HG02938 (cell line): Measurements from ENCODE around the gene VWA8.
"Not testable (repeated sequence)": the region's sequence is repeated elsewhere in the genome, so short reads cannot be mapped to it uniquely, and the experiment has no call there.

ENCODE experiments used
- ATAC-seq: cut with Tn5 transposase; IDR thresholded peaks from one replicate; pipeline ENCODE4 v1.9.1; 2021; ENCODE audit warnings: mild to moderate bottlenecking, moderate library complexity; ENCODE audit not compliant: unreplicated experiment

Gene VWA8

DNA sequence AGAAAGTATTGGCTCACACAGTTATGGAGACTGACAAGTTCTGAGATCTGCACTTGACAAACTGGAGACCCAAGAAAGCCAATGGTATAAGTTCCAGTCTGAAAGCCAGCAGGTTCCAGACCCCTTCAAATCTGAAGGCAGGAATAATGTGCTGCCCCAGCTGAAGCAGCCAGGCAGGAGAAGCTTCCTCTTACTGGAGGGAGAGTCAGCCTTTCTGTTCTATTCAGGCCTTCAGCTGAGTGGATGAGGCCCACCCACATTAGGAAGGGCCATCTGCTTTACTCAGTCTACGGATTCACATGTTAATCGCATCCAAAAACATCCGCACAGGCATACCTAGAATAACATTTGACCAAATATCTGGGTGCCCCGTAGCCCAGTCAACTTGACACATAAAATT is 8.2 kb upstream of the VWA8 start:
- ATAC-seq, result no peak

DNA sequence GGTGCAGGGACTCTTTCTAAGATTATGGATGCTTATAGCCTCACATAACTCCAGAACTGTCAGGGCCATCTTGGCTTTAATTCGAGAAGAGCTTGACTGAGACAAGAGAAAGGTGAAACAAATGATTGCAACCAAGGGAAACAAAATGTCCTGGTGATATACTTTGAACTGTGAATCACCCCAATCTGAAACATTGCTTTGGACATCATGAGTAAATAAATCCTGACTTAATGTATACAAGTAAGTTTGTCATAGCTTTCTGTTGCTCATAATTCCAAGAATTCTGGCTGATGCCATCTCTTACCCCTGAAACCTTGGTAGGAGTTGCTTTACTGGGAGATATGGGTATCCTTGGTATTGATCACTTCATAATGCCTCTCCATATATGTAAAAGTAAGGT is 5.8 kb upstream of the VWA8 start:
- no peak for ATAC-seq

DNA sequence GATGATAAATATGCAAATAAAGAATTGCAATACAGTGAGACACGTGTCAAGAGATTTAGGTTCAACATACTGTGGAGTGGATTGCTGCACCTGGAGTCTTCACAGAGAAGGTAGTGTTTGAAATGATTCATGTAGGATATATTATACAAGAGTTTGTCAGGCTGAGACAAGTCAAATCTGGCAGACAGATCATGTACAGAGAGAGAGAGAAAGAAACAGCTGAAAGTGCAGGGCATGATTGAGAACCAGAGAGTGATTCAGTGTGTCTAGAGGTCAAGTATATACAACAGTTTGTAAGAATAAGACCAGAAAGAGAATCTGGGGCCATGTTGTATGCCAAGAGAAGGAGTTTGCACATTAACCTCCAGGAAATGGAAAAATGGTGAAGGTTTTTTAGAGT is 2.1 kb upstream of the VWA8 start:
- ATAC-seq, result no peak

DNA sequence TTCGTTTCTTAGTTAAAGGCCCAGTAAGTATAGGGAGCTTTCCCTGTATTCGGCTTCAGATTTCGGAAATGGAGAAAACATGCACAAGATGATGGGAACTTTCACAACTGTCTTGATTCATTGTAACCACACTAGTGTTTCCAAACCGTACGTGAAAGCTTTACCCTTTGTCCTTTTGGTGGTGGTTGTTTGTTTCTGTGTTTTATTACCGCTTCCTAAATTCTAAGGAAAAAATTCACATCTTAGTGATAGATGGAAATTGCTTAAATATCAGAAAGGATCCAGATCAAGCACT is 504 bp upstream of the VWA8 start:
- ATAC-seq, result no peak

DNA sequence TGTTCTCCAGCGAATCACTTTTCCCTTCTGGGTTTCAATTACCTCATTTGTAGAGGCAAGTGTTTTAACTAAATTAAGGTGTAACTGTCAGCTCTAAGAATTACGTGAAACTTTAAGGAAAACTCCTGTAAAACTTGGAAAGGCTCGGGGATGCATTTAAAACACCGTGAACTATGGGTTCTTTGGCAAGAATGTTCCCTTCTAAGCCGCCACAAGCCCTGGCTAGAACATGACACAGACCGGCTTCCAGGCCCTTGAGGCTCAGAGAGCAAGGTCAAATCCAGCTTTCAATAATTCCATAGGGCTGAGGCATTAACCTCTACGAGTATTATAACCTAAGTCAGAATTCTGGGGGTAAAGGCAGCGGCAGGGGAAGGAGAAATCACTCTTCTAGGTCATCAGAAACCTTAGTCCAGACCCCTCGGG is 685 bp downstream of the VWA8 start:
- ATAC-seq, result no peak

DNA sequence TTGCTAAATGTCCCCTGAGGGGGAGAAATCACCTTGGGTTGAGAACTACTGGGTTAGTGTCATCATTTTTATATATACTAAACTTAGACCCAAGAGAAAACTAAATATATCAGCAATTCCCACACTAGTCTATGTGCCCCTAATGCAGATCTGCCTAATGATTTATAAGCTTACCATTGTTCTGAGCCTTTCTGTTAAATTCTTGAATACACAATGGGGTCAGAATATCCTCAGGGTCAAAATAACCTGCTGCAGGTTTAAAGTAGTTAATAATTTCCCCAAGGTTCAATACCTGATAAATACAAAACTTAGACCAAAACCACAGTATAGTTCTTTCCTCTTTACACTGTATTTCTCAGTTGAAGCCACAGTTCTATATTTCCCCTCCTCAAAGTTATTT is 4.6 kb downstream of the VWA8 start:
- no peak for ATAC-seq

DNA sequence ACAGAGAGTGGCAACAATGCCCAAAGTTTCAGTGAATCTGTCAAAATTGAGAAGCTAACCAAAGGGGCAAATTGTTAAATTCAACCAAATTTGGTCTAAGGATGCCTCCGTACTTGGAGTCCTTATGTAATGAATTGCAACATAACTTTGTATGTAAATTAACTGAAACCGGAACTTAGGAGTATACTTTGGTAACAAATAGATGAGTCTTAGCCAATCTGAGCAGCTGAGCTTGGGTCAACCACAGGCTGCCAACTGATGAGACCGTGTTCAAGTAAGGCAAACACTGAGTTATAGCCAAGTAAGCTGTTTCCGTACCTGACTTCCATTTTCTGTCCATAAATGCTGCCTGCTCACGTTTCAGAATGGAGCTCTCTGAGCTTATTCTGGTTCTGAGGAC is 5.3 kb downstream of the VWA8 start:
- no peak for ATAC-seq

DNA sequence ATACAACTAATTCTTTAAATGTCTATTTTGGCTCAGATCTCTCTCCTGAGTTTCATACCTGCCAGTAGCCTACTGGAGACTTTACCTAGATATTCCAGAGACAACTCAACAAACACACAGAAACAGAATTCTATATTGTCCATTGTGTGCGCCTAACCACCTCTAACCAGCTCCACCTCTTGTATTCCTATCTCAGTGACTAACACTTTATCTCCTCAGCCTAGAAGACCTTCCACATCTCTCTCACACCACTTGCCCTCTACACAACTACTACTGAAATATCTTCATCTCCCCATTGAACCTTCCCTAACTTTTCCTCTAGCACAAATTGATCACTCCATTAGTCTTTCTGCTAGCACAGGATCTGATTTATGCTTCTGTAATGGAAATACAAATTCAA is 6.7 kb downstream of the VWA8 start:
- ATAC-seq, result no peak

DNA sequence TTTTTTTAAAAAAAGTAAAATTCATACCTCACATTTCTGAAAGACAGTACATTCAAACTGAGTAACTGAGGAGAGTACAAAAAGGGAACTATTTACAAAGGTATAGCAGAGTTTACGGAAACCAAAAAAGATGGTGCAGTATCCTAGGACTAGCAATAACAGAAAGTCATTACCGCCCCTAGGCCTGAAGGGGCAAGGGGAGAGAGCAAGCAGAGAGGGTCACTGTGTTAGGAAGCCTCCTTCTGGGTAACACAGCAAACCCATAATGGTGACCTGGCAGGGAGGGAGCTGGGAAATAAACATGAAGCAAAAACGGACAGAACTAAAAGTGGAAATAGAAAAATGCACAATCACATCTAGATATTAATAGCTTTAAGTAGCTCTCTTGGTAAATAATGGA is 8.2 kb downstream of the VWA8 start:
- no peak for ATAC-seq

DNA sequence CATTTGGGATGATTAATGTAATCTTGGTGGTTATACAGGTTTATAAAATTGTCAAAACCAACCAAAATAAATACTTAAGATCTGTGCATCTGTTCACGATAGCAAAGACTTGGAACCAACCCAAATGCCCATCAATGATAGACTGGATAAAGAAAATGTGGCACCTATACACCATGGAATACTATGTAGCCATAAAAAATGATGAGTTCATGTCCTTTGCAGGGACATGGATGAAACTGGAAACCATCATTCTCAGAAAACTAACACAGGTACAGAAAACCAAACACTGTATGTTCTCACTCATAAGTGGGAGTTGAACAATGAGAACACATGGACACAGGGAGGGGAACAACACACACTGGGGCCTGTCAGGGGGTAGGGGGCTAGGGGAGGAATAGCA is 11.8 kb downstream of the VWA8 start:
- not testable (repeated sequence) for ATAC-seq

DNA sequence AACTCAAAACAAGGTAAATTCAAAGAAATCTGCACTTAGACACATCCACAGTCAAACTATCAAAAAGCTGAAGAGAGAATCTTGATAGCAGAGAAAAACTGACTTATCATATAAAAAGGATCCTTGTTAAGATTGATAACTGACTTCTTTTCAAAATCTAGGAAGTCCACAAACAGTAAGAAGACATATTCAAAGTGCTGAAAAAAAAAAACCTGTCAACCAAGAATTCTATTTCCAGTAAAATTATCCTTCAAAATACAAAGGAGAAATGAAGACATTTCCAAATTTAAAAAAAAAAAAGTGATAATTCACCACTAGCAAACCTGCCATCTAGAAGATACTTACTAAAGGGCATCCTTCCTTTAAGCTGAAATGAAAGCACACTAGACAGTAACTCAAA is 15.0 kb downstream of the VWA8 start:
- no peak for ATAC-seq

DNA sequence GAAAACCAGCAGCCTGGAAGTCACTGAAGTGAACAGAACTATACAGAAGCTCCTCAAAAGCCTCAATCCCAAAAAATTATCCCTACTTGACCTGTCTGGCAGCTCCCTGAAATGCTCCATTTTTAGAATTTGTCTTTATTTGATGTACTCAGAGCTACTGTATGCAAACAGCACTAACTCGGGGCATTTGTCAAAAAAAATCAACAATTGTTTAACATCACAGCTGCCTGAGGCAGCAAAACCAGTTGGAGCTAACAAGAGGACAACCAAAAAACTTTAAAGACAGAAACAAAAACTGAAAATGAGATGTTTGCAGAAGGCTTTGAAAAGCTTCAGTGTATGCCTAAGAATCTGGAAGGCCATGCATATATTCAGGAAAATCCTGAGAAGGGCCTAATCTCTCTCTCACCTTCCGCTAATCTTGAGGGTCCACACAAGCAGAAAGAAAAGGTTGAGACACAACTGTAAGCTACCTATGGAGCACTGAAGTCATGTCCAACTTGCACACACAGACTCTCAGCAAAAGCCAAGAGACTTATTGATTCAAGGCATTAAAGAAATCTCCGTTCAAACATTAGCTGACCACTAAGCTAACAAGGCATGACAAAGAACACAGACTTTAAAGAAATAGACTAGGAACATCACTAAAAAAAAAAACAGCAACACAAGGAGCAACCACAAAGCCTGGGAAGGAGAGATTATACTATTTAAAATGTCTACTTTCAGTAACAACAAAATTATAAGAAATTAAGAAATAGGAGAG is 16.1 kb downstream of the VWA8 start:
- no peak for ATAC-seq

DNA sequence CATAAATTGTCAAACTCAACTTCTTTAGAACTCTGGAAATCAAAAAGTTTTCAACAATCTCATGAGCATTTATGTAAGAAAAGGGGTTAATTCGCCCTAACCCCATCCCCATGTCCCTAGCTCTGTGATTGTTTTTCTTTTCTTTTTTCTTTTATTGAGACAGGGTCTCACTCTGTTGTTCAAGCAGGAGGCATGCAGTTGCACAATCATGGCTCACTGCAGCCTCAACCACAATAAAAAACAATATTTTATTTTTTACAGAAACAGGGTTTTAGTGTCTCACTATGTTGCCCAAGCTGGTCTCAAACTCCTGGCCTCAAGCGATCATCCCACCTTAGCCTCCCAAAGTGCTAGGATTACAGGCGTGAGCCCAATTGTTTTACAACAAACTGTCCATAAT is 16.7 kb downstream of the VWA8 start:
- no peak for ATAC-seq

DNA sequence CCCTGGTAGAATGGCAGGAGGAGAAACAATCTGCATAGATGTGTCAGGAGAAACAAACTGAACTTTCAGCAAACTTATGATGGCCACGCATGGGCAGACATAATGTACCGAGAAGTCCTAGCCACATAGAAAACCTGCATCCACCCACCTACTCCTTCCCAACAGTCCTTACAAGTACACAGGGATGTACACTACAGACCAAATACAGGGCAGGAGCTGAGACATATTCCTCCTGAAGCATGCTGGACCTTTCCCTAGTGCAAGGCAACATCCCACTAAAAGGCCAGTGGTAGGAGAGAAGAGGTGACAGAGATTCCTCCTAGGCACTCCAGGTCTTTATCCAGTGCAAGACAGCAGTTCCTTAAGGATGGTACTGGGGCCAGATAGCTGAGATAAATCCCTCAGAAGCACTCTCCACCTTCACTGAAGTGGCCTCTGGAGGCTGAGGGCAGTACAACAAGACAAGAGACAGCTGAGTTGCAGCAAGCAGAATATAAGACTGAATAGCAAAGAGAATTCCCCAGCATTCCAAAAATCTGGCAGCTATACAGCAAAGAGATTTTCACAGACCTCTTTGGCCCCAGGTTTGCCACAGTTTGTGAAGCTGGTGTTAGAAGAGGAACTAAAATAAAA is 18.3 kb downstream of the VWA8 start:
- no peak for ATAC-seq

DNA sequence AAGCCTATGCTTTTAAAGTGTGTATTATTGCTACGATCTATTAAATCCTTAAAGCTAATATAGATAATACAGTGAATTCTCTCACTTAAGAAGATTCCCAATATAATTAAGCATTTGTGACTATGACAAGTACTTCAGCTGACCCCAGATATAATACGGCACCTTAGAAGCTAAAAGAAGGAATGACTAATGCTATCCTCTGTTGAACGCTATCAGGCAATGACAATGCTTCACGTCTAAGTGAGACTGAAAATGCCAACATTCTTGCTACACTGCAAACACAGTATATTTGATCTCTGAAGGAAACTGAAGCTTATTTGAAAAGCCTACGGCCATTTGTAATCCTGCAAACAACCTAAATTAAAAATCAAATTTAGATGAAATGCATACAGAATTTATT is 19.7 kb downstream of the VWA8 start:
- ATAC-seq, result no peak

DNA sequence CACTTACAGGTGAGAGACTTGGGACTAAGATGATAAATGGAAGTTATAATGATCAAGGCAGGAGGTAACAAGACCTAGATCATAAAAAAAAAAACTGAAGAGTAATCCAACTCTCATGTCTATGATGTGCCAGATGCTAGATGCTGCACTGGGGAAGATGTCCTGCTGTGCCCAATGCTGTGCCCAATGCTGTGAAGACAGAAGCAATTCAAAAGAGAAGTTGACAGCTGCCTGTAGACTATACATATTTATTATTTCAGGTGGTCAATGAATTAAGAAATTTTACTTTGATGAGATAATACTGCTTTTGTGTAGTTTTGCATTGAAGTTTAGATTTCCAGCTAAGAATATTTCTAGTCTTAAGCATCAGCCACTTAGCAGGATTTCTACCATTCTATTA is 21.5 kb downstream of the VWA8 start:
- ATAC-seq, result no peak

DNA sequence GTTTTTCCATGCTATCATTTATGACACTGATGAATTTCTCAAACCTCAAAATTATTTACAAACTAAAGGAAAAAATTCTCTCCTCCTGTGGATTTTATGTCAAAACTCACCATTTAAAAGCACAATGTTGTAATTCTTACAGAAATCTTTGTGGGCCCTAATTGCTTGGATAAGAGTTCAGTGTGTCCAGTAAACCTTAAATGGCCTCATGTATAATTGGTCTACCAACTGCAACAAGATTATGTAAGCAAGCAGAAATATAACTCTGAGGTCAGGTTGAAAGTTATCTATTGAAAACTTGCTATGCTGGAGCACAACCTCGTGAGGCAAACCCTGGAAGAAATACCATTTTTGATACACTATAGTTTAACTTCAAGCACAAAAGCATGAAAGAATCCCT is 22.0 kb downstream of the VWA8 start:
- no peak for ATAC-seq

DNA sequence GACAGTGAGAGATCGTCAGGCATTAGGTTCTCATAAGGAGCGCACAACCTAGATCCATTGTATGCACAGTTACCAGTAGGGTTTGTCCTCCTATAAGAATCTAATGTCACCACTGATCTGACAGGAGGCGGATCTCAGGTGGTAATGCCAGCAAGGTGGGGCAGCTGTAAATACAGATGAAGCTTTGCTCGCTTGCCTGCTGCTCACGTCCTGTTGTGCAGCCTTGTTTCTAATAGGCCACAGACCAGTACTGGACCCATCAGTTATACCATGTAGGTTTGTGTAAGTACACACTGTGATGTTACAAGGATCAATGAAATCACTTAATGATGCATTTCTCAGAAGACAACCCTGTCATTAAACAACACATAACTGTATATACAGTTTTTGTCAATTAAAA is 23.5 kb downstream of the VWA8 start:
- no peak for ATAC-seq

DNA sequence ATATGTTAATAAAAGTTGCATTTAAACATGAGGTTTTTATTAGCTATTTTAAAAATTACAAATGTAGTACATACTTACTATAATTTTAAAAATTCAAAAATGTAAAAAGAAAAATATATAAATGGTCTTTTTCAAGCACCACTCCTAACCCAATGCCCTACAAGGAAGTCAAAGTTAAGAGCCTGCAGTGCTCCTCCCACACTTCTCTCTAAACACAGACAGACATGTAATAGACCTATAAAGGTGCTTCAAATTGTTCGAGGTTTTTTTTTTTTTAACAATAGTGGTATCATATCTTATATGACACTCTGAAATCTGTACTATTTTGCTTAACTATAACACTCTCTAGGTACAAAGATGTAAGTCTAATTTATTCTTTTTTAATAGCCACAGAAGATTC is 25.4 kb downstream of the VWA8 start:
- ATAC-seq, result no peak

DNA sequence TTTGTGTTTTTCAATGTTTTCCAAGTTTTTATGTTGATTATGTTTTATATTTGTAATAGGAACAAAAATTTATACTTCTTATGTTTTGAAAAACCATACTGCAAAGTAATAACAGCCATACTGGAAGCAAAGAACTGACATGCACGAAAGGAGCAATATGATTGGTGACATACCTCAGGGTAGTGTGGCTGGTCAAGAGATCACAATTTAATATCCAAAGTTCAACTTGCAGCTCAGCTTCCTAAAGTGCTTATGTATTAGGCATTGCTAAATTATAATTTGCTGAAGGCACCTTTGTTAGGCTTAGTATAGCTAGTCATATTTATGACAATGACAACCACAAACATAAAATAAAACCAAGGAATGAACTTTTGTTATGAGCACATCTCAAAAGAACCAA is 25.9 kb downstream of the VWA8 start:
- no peak for ATAC-seq

DNA sequence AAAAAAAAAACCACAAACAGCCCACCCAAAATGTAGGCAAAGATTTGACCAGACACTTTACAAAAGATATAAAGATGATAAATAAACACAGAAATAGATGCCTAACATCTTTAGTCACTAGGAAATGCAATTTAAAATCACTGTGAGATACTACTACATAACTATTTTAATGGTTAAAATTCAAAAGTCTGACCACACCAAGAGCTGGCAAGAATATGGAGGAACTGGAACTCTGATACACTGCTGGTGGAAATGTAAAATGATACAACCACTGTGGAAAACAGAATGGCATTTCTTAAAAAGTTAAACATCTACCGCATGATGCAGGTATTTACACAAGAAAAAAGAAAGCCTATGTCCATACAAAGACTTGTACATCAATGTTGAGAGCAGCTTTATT is 26.8 kb downstream of the VWA8 start:
- ATAC-seq, result no peak

DNA sequence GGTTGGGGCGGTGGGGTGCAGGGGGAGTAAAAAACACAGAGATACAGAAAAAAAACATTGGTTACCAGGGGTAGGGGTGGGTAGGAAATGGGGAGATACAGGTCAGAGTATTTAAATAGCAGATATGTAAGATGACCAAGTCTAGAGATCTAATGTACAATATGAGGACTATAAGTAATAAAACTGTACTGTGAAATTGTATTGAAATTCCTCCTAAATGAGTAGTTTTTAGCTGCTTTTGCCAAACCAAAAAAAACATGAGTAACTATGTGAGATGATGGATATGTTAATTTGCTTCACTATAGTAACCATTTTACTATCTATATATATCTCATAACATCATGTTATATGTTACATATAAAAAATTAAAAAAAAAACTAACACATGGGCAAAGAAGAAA is 29.6 kb downstream of the VWA8 start:
- ATAC-seq, result no peak

DNA sequence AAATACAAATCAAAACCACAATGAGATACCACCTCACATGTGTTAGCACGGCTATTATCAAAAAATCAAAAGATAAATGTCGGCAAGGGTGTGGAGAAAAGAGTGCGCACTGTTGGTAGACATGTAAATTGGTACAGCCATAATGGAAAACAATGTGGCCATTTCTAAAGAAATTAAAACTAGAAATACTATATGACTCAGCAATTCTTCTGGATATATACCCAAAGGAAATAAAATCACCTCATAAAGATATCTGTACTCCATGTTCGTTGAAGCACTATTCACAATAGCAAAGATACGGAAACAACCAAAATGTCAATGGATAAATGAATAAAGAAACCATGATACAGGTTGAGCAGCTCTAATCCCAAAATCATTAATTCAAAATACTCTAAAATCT is 30.8 kb downstream of the VWA8 start:
- ATAC-seq, result no peak
